Measurements from ENCODE around the gene TUBGCP3. TPM values are rescaled to one million over a fixed set of nuclear protein-coding genes. Genes with fewer than 3 reads are reported as not detected.

The TUBGCP3 gene
- total and polyA plus RNA-seq, 10 donors, result 9.1 to 69.8 (median 48.7) TPM

DNA sequence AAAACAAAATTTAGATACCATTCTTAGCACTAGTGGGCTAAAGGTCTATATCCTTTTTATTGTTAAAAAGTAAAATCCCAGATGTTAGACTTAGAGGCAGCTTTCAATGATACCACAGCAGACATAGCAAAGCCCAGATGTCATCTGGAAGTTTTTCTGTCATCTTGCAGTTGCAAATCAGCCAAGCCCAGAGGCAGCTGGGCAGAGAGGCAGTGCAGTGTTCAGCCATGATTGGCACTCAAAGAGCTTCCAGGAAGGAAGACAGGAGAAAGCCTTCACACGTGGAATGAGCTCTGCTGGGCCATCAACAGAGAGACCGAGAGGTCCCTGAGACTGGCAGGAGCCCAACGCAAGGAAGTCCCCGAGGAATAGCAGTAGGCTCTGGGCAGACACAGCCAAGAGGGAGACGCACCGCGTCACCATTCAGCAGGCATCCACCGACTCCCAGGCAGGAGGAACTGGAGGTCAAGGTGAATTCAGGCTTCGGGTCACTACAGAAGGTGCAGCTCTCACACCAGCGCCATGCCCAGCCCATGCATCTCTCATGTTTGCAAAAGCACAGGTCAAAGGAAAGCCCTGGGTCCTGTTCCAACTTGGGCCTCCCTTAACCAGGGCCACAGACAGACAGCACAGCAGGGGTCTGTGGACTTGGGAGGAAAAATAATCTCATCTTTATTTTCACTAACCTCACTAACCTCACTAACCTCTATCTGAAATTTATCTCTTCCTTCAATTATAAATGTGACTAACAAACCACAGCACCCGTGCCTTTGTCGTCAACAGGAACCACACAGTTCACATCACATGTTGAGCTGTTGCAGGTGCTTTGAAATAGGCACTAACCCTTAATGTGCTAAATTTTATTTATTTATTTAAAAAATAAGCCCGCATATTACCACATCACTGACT, 54.9 kb downstream of the TUBGCP3 start:
- intact Hi-C loops (cut with DNase I; ENCODE audit: low total_unique reads), result no loop called here
- no peaks in the 10 kb centered on the region for H3K9me3 ChIP-seq
- TF ChIP-seq POLR2AphosphoS5 (IDR thresholded peaks at IDR 0.05), result peak in 1 of 3 donors; percentile 11
- TF ChIP-seq, protein P1, sequence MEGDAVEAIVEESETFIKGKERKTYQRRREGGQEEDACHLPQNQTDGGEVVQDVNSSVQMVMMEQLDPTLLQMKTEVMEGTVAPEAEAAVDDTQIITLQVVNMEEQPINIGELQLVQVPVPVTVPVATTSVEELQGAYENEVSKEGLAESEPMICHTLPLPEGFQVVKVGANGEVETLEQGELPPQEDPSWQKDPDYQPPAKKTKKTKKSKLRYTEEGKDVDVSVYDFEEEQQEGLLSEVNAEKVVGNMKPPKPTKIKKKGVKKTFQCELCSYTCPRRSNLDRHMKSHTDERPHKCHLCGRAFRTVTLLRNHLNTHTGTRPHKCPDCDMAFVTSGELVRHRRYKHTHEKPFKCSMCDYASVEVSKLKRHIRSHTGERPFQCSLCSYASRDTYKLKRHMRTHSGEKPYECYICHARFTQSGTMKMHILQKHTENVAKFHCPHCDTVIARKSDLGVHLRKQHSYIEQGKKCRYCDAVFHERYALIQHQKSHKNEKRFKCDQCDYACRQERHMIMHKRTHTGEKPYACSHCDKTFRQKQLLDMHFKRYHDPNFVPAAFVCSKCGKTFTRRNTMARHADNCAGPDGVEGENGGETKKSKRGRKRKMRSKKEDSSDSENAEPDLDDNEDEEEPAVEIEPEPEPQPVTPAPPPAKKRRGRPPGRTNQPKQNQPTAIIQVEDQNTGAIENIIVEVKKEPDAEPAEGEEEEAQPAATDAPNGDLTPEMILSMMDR (IDR thresholded peaks at IDR 0.05 in 8 of 11, conservative IDR thresholded peaks at IDR 0.05 in 3 of 11), result no peak
- no peak overlapping the region for H3K27ac ChIP-seq
- no peaks in the 10 kb centered on the region for H3K27me3 ChIP-seq (replicated peaks in 1 of 7)
- 71 to 76% (median 74%) methylated on average over 13 of the region's 13 CpGs for WGBS, 5 donors
- no peak overlapping the region for H3K4me3 ChIP-seq
- H3K4me1 ChIP-seq, result peaks cover 0 to 10% (median 0%) of the 10 kb centered on the region in 6 donors
- DNase-seq, result no peak
- peaks cover 0 to 12% (median 0%) of the 10 kb centered on the region in 6 donors for H3K36me3 ChIP-seq

DNA sequence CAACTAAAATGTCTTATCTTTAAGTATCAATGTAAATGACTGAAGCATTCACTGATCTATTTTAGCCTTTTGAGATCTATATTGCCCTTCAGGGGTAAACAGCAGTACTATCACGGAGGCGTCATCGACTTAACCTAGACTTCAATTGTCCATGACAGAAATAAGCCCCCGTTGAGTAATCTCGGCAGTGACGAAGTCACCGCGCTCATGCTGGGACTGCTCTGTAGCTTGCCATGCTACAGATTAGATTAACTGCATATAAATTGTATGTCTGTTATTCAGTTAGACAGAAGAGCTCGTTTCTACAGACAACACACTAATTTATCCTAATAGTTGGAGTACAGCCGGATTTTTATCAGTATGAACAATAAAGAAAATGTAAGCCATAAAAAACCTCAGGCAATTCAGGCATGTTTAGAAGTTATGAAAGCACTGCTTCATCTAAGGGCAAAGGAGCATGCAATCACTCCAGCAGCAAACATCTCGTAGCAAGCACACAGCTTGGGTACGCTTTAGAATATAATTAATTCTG, 56.6 kb downstream of the TUBGCP3 start:
- H3K9me3 ChIP-seq, result no peaks in the 10 kb centered on the region
- H3K27me3 ChIP-seq (replicated peaks in 1 of 7), result no peaks in the 10 kb centered on the region
- TF ChIP-seq, protein P1 (IDR thresholded peaks at IDR 0.05 in 8 of 11, conservative IDR thresholded peaks at IDR 0.05 in 3 of 11), result no peak
- TF ChIP-seq POLR2A (IDR thresholded peaks at IDR 0.05) (no peak), POLR2AphosphoS5 (IDR thresholded peaks at IDR 0.05) (no peak)
- peaks cover 0 to 24% (median 3%) of the 10 kb centered on the region in 6 donors for H3K36me3 ChIP-seq
- H3K4me3 ChIP-seq, result no peak overlapping the region
- H3K4me1 ChIP-seq, result peaks cover 0 to 10% (median 0%) of the 10 kb centered on the region in 6 donors
- 84 to 89% (median 85%) methylated on average over 12 of the region's 12 CpGs for WGBS, 5 donors
- intact Hi-C loops (cut with DNase I; ENCODE audit: low total_unique reads), result no loop called here
- DNase-seq, result no peak
- peak overlapping the region in 1 of 8 donors; percentile 1 for H3K27ac ChIP-seq

DNA sequence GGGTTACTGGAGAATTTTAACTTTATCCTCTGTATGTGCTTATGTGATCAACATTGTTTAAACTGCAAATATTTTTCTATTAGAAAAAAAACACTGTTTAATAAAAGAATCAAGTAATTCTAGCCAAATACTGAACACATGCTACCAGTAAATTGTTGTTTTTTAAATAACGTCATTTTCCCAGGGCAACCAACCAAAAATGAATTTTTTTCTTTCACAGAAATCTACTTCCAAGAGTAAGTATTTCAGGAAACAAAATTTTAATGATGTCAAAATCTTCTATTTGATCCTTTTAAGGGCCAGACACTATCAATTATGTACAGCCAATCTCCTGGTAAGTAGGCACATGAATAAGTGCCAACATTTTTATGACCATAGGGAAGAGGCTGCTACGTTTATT, 57.1 kb downstream of the TUBGCP3 start:
- H3K36me3 ChIP-seq, result peaks cover 0 to 24% (median 3%) of the 10 kb centered on the region in 6 donors
- peak overlapping the region in 1 of 8 donors; percentile 1 for H3K27ac ChIP-seq
- 71 to 86% (median 84%) methylated on average over 2 of the region's 2 CpGs for WGBS, 5 donors
- peaks cover 0 to 10% (median 0%) of the 10 kb centered on the region in 6 donors for H3K4me1 ChIP-seq
- TF ChIP-seq, protein P1 (IDR thresholded peaks at IDR 0.05 in 8 of 11, conservative IDR thresholded peaks at IDR 0.05 in 3 of 11), result no peak
- no peak for TF ChIP-seq POLR2A (IDR thresholded peaks at IDR 0.05)
- no peak for TF ChIP-seq POLR2AphosphoS5 (IDR thresholded peaks at IDR 0.05)
- no peak for DNase-seq
- H3K4me3 ChIP-seq, result no peak overlapping the region
- intact Hi-C loops (cut with DNase I; ENCODE audit: low total_unique reads), result no loop called here
- no peaks in the 10 kb centered on the region for H3K27me3 ChIP-seq (replicated peaks in 1 of 7)
- no peaks in the 10 kb centered on the region for H3K9me3 ChIP-seq

DNA sequence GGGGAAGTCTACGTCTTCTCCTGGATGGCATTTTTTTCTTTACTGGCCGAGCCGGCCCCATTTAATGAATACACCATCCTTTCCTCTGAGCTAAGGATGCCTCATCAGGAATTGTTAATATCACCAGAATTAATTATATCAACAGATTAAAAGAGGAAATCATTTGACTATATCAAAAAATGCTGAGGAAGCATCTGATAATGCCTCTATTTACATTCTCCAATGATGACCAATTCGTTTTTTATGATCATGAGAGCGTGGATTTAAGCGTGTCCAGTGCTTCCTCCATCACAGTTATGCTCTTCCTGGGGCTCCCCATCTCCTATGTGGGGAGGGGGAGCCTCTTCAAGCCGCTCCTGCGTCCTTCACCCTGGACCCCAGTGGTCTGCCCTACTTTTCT, 58.7 kb downstream of the TUBGCP3 start:
- Histone ChIP-seq H3K4me1 (peaks cover 0 to 10% (median 0%) of the 10 kb centered on the region in 6 donors), H3K36me3 (peaks cover 0 to 37% (median 8%) of the 10 kb centered on the region in 6 donors), H3K9me3 (no peaks in the 10 kb centered on the region), H3K27ac (no peak overlapping the region), H3K27me3 (replicated peaks in 1 of 7) (no peaks in the 10 kb centered on the region), H3K4me3 (no peak overlapping the region)
- no peak for TF ChIP-seq POLR2AphosphoS5 (IDR thresholded peaks at IDR 0.05)
- TF ChIP-seq POLR2A (IDR thresholded peaks at IDR 0.05), result no peak
- TF ChIP-seq, protein P1 (IDR thresholded peaks at IDR 0.05 in 8 of 11, conservative IDR thresholded peaks at IDR 0.05 in 3 of 11), result no peak
- WGBS, 5 donors, result 89 to 99% (median 94%) methylated on average over 8 of the region's 8 CpGs
- intact Hi-C loops (cut with DNase I; ENCODE audit: low total_unique reads), result no loop called here
- DNase-seq, result no peak

Measured in spleen (tissue), 11 donors.